ENCODE measurements around the gene ROBO1.

ROBO1 gene

GRCh38 chr3:79253271-79253670, 514.5 kb downstream of the ROBO1 start:
- no peak for DNase-seq (ENCODE audit: low read depth in 2 of 3, low spot score in 2 of 3)

DNA sequence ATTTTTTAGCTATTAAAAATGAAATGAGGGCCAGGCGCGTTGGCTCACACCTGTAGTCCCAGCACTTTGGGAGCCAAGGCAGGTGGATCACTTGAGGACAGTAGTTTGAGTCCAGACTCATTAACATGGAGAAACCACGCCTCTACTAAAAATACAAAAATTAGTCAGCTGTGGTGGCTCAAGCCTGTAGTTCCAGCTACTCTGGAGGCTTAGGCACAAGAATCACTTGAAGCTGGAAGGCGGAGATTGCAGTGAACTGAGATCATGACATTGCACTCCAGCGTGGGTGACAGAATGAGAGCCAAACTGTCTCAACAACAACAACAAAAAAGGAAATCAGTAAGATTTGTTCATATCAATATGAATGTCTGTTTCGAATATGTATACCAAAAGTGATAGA, 517.1 kb downstream of the ROBO1 start:
- DNase-seq (ENCODE audit: low read depth in 2 of 3, low spot score in 2 of 3): no peak

GRCh38 chr3:79249701-79250100, 518.1 kb downstream of the ROBO1 start:
- no peak for DNase-seq (ENCODE audit: low read depth in 2 of 3, low spot score in 2 of 3)

- DNase-seq (ENCODE audit: low read depth in 2 of 3, low spot score in 2 of 3): no peak
These were observed 520.1 kb downstream of the ROBO1 start for GRCh38 chr3:79247725-79248043.

GRCh38 chr3:79246875-79247724, 520.7 kb downstream of the ROBO1 start:
- DNase-seq (ENCODE audit: low read depth in 2 of 3, low spot score in 2 of 3): no peak

DNA sequence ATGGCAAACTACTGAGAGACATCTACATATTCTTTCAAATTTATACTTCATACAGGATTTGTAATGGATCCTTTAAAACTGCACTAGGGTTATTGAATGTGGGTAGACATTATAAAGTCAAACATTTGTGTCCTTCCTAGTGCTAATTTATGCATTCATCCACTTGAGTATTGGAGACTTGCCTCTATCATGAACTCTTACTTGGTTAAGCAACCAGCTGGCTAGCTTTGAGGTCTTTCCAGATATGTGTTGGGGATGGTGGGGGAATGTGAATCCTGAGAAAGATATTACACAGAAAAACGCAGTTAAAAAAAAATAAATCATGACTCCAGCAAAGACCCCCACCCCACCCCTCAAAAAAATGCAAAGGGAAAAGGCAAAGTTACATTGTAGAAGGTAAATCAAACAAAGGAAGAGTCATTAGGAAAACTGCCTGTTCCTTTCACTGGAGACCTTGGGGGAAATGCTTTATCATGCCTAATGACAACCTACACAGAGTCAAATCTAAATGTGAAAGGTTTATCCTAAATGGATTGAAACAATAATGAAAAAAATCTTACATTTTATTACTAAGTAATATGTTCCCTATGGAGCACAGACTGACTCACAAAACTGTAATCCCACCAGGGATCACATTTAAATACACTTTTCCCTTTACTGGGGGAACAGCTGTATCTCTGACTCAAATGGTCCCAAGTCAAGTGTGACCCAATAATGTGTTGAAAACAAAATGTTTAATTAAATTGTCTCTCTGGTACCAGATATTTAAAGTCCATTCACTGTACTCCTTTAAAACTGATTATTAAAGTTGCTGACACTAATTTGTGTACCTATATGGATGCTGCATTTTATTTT, 522.3 kb downstream of the ROBO1 start:
- DNase-seq (ENCODE audit: low read depth in 2 of 3, low spot score in 2 of 3): no peak

- no peak for DNase-seq (ENCODE audit: low read depth in 2 of 3, low spot score in 2 of 3)
These were observed 531.3 kb downstream of the ROBO1 start for GRCh38 chr3:79236496-79236895.

GRCh38 chr3:79233431-79234060, 534.3 kb downstream of the ROBO1 start:
- DNase-seq (ENCODE audit: low read depth in 2 of 3, low spot score in 2 of 3): no peak

GRCh38 chr3:79230266-79230665, 537.5 kb downstream of the ROBO1 start:
- no peak for DNase-seq (ENCODE audit: low read depth in 2 of 3, low spot score in 2 of 3)

DNA sequence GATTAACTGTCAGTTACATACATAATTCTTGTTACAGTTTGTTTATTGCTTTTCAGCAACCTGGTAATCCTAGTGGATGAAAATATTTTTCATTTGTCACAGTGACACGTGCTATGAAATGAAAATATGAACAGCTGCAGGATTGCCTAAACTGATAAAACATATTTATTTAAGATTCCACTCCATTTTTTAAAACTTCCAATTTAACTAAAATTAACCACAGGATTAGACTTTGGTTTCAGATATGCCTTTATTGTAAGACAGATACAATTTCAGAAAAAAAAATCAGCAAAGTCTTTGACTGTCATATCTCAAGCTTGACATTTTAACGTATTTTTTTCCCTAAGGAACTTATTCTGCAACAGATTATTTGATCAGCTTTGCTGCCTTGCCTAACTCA, 550.7 kb downstream of the ROBO1 start:
- no peak for DNase-seq (ENCODE audit: low read depth in 2 of 3, low spot score in 2 of 3)

- DNase-seq (ENCODE audit: low read depth in 2 of 3, low spot score in 2 of 3): no peak
These were observed 552.5 kb downstream of the ROBO1 start for GRCh38 chr3:79215286-79215685.

GRCh38 chr3:79211586-79212359, 556.0 kb downstream of the ROBO1 start:
- no peak for DNase-seq (ENCODE audit: low read depth in 2 of 3, low spot score in 2 of 3)

DNA sequence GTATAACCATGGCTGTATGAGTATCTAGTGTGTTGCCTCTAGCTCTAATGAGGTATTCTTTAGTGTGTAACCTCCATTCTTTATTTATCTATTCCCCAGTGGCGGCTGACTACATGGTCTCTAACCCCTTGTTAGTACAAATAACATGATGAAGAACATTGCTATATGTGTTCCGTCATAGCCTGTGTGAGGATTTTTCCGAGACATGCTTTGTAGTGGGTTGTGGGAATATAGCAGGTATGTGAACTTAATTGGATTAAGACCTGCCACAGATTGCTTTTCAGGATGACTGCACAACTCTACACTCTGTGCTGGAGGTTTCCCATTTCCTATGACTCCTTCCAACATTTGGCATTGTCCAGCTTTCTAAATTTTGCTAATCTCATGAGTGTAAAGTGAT, 563.4 kb downstream of the ROBO1 start:
- DNase-seq (ENCODE audit: low read depth in 2 of 3, low spot score in 2 of 3): no peak

DNA sequence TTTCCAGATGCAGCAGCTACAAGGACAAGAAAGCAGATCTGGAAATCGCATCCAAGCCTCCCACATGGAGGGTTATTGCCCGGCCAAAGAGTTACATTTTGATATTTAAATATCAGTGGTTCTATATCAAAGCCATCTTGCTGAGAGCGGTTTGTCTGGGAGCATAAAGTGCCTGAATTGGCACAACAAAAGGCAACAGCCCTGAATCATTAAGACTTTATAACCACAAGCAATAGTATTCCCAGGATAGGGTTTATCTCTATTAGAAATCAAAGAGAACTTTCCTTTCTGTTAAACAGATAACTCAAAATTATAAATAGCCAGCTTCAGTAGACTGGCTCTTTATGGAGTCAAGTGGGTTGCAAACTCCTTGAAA, 564.7 kb downstream of the ROBO1 start:
- DNase-seq (ENCODE audit: low read depth in 2 of 3, low spot score in 2 of 3): no peak

DNA sequence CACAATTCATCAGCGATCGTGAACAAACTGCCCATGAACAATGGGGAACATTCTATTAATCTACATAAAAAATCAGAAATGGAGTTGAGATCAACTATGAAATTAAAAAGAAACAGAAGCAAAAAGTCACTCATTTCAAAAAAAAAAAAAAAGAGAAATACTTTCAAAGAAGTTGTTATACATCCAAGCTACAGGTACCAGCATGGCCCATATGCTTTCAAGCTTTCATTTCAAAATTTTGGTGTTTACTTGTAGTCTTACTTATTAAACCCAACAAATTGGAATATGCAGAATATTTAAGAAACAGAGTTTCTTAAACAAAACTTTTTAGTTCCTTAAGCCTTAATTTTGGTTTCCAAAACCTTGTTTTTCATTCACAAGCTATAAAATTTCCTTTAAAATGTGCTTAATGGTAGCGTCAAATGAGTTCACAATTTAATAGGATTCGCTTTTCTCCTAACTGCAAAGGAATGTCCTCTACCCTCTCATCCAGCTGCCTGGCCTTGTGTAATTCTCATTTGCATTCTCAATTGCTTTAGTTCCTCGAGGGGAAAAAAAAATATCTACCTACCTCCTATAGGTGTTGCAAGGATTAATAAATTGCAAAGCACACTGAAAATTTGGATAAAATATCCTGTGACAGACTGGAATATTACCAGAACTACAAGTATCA, 565.2 kb downstream of the ROBO1 start:
- no peak for DNase-seq (ENCODE audit: low read depth in 2 of 3, low spot score in 2 of 3)

DNA sequence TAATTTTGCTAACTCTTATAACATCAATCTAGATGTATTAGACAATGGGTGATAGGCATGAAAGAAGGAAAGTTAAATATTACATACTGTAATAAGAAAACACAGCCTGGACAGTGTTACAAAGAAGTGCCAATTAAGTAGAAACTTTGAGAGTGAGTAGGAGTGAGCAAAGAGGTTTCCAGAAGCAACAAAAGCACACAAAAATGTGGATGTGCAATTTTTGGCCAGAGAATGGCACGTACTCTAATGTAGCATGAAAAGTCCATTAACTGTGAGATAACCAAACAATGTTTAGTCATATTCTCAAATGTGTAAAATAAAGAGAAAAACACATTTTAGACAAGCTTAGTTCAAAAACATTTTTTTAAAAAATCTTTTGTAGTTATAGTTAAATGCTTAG, 567.3 kb downstream of the ROBO1 start:
- DNase-seq (ENCODE audit: low read depth in 2 of 3, low spot score in 2 of 3): no peak

GRCh38 chr3:79199966-79200365, 567.8 kb downstream of the ROBO1 start:
- no peak for DNase-seq (ENCODE audit: low read depth in 2 of 3, low spot score in 2 of 3)

GRCh38 chr3:79187426-79187825, 580.4 kb downstream of the ROBO1 start:
- no peak for DNase-seq (ENCODE audit: low read depth in 2 of 3, low spot score in 2 of 3)

GRCh38 chr3:79184251-79184650, 583.5 kb downstream of the ROBO1 start:
- DNase-seq (ENCODE audit: low read depth in 2 of 3, low spot score in 2 of 3): no peak

GRCh38 chr3:79183496-79183895, 584.3 kb downstream of the ROBO1 start:
- DNase-seq (ENCODE audit: low read depth in 2 of 3, low spot score in 2 of 3): no peak

All from activated CD8-positive, alpha-beta memory T cell treated with anti-CD3 and anti-CD28 coated beads for 48 hours (primary cell).